Breast epithelium (tissue), 4 donors: ENCODE measurements around the gene CAMK2D. TPM values are rescaled to one million over a fixed set of nuclear protein-coding genes. Genes with fewer than 3 reads are reported as not detected.

Source experiments
- DNase-seq, 2 donors: peaks; one replicate each; pipeline ENCODE4 v3.0.0-alpha.2; 2019; ENCODE audit warnings: low spot score in 2 of 2
- H3K27ac ChIP-seq, 2 donors: fragments of 200-600 bp; sonication (generic) in 1 of 2; one replicate each; pipeline ENCODE4 v1.5.1; 2016 to 2019; ENCODE audit warnings: mild to moderate bottlenecking in 1 of 2
- H3K27me3 ChIP-seq, 2 donors: fragments of 200-600 bp; sonication (generic) in 1 of 2; one replicate each; pipeline versions ENCODE4 v1.5.1 to v1.6.0; 2017 to 2019; ENCODE audit warnings: control low read depth in 1 of 2, mild to moderate bottlenecking in 1 of 2
- H3K36me3 ChIP-seq: fragments of 200-600 bp; one replicate; pipeline ENCODE4 v1.5.1; 2019
- H3K4me1 ChIP-seq, 2 donors: fragments of 200-600 bp; sonication (generic); one replicate each; pipeline ENCODE4 v1.5.1; 2016 to 2019; ENCODE audit warnings: control low read depth in 1 of 2
- H3K4me3 ChIP-seq, 3 donors: fragments of 200-600 bp; sonication (generic); 1 replicate in 2 of 3; 2 replicates in 1 of 3; pipeline ENCODE4 v1.5.1; 2016 to 2019; ENCODE audit warnings: mild to moderate bottlenecking in 3 of 3, moderate library complexity in 2 of 3
- H3K9me3 ChIP-seq, 2 donors: fragments of 200-600 bp; sonication (generic) in 1 of 2; one replicate each; pipeline ENCODE4 v1.5.1; 2016 to 2019; ENCODE audit warnings: control low read depth in 1 of 2
- CTCF ChIP-seq, 3 donors: fragments of 450-650 bp; IDR thresholded peaks; one replicate each; pipeline ENCODE4 v1.5.1; 2016 to 2017; ENCODE audit warnings: antibody characterized with exemption in 3 of 3, mild to moderate bottlenecking in 3 of 3, moderate library complexity in 3 of 3
- POLR2A ChIP-seq: fragments of 450-650 bp; IDR thresholded peaks from one replicate; pipeline ENCODE4 v1.6.1; 2016; ENCODE audit warnings: antibody characterized with exemption, mild to moderate bottlenecking, moderate library complexity
- POLR2AphosphoS5 ChIP-seq, 3 donors: sonication (generic); formaldehyde crosslinking; IDR thresholded peaks; one replicate each; pipeline ENCODE4 v1.6.1; 2017; ENCODE audit warnings: antibody characterized with exemption in 3 of 3
- intact Hi-C: fragments of 100-400 bp; cut with DNase I; formaldehyde crosslinking; loops from one replicate; pipeline ENCODE4 v1.15.1; 2023; ENCODE audit warnings: low total_unique reads
- total RNA-seq, 3 donors: library from RNA; depleted of rRNA; stranded (reverse); fragments of >200 nt; gene quantifications; one replicate each; pipeline ENCODE4 v1.1.0, GENCODE V29; 2016

CAMK2D gene
- total RNA-seq, 3 donors from 2014 or later, result 47.7 to 62.1 (median 57.7) TPM

- Histone ChIP-seq H3K9me3 (no peaks in the 10 kb centered on the region), H3K4me3 (no peak overlapping the region), H3K4me1 (no peaks in the 10 kb centered on the region), H3K27ac (no peak overlapping the region), H3K36me3 (no peaks in the 10 kb centered on the region), H3K27me3 (no peaks in the 10 kb centered on the region)
- intact Hi-C loops, result no loop called here
- no peak for TF ChIP-seq CTCF (IDR thresholded peaks at IDR 0.05)
- no peak for TF ChIP-seq POLR2AphosphoS5 (IDR thresholded peaks at IDR 0.05)
- TF ChIP-seq POLR2A, result no peak
- no peak for DNase-seq
Observed at GRCh38 chr4:113500424-113500823, 261.1 kb downstream of the CAMK2D start.

GRCh38 chr4:113499696-113500095, 261.8 kb downstream of the CAMK2D start:
- no peak overlapping the region for H3K4me3 ChIP-seq
- no peaks in the 10 kb centered on the region for H3K36me3 ChIP-seq
- no peaks in the 10 kb centered on the region for H3K4me1 ChIP-seq
- no peak for DNase-seq
- no peak overlapping the region for H3K27ac ChIP-seq
- intact Hi-C loops, result no loop called here
- H3K27me3 ChIP-seq, result no peaks in the 10 kb centered on the region
- TF ChIP-seq POLR2A (no peak), POLR2AphosphoS5 (IDR thresholded peaks at IDR 0.05) (no peak), CTCF (IDR thresholded peaks at IDR 0.05) (no peak)
- no peaks in the 10 kb centered on the region for H3K9me3 ChIP-seq

- H3K4me3 ChIP-seq, result no peak overlapping the region
- H3K9me3 ChIP-seq, result no peaks in the 10 kb centered on the region
- intact Hi-C loops, result no loop called here
Observed at GRCh38 chr4:113499166-113499565, 262.4 kb downstream of the CAMK2D start.

GRCh38 chr4:113497154-113497884, 264.2 kb downstream of the CAMK2D start:
- intact Hi-C loops, result no loop called here
- no peaks in the 10 kb centered on the region for H3K4me1 ChIP-seq
- TF ChIP-seq POLR2A (no peak), CTCF (IDR thresholded peaks at IDR 0.05) (no peak), POLR2AphosphoS5 (IDR thresholded peaks at IDR 0.05) (no peak)
- H3K27me3 ChIP-seq, result no peaks in the 10 kb centered on the region
- H3K36me3 ChIP-seq, result no peaks in the 10 kb centered on the region
- no peak overlapping the region for H3K4me3 ChIP-seq
- no peak overlapping the region for H3K27ac ChIP-seq
- DNase-seq, result no peak
- H3K9me3 ChIP-seq, result no peaks in the 10 kb centered on the region

More at GRCh38 chr4:113499166-113499565, 262.4 kb downstream of the CAMK2D start:
- no peak for DNase-seq
- no peaks in the 10 kb centered on the region for H3K36me3 ChIP-seq
- no peak overlapping the region for H3K27ac ChIP-seq
- H3K4me1 ChIP-seq, result no peaks in the 10 kb centered on the region
- TF ChIP-seq CTCF (IDR thresholded peaks at IDR 0.05) (no peak), POLR2AphosphoS5 (IDR thresholded peaks at IDR 0.05) (no peak), POLR2A (no peak)
- H3K27me3 ChIP-seq, result no peaks in the 10 kb centered on the region

- H3K4me1 ChIP-seq, result no peaks in the 10 kb centered on the region
- no peaks in the 10 kb centered on the region for H3K9me3 ChIP-seq
- DNase-seq, result no peak
- intact Hi-C loops, result no loop called here
- H3K27me3 ChIP-seq, result no peaks in the 10 kb centered on the region
- no peaks in the 10 kb centered on the region for H3K36me3 ChIP-seq
- TF ChIP-seq POLR2A, result no peak
- TF ChIP-seq POLR2AphosphoS5 (IDR thresholded peaks at IDR 0.05), result no peak
- no peak for TF ChIP-seq CTCF (IDR thresholded peaks at IDR 0.05)
- H3K27ac ChIP-seq, result no peak overlapping the region
- no peak overlapping the region for H3K4me3 ChIP-seq
Observed at GRCh38 chr4:113496698-113497097, 264.8 kb downstream of the CAMK2D start.
